ENCODE data around the gene SPIC. TPM values are rescaled to one million over a fixed set of nuclear protein-coding genes. Genes with fewer than 3 reads are reported as not detected.

The SPIC gene
- total and polyA plus RNA-seq, 2 donors = 0.42 TPM; not detected in 1

DNA sequence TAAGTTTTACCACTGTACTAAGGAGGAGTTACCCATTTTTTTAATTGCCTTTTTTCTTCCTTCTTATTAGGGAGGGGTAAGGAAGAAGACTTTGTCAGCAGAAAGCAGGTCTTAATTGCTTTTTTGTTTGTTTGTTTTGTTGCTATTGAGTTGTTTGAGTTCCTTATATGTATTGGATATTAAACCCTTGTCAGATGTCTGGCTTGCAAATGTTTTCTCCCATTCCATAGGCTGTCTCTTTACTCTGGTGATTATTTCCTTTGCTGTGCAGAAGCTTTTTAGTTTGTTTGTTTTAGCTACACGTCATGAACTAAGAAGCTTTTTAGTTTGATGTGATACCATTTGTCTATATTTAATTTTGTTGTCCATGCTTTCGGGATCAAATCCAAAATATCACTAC lies 13.3 kb downstream of the SPIC start:
- Histone ChIP-seq H3K27ac (ENCODE audit: low read depth) (no peak overlapping the region), H3K36me3 (ENCODE audit: insufficient read depth) (no peaks in the 10 kb centered on the region), H3K4me1 (ENCODE audit: insufficient read depth) (no peaks in the 10 kb centered on the region), H3K4me3 (ENCODE audit: low read depth, low read length) (no peak overlapping the region)
- 49% methylated on average over 2 of the region's 2 CpGs for WGBS
- DNase-seq (ENCODE audit: extremely low spot score) = no peak

DNA sequence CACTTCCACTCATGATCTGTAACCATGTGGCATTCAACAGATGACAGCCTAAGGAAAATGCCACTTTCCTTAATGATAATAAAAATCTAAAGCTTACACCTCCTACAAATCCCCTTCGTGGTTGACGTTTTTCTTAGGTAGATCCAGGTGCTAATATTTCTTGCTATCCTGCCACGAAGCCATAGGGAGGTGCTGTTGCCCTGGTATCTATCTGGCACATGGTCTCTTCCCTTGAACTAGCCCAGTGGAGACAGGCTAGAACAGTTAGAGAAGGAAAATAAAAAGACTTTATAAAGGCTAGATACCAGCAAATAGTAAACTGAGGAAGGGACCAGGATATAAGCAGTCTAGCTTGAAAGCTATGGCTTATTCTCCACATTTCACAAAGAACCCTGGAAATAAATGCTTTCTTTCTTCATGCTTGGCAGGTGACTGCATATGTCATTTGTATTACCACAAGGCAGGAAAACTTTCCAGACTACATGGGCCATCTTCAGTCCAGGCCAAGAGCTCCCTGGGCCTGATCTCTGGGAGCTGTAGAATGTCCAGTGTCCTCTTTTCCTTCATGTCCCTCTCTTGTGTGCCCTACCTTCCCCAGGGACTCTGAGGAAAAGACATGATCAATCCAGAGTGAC lies 15.3 kb downstream of the SPIC start:
- no peaks in the 10 kb centered on the region for H3K4me1 ChIP-seq (ENCODE audit: insufficient read depth)
- H3K36me3 ChIP-seq (ENCODE audit: insufficient read depth) = no peaks in the 10 kb centered on the region
- no peak overlapping the region for H3K4me3 ChIP-seq (ENCODE audit: low read depth, low read length)
- H3K27ac ChIP-seq (ENCODE audit: low read depth) = no peak overlapping the region
- DNase-seq (ENCODE audit: extremely low spot score) = no peak
- 8% methylated on average over 3 of the region's 3 CpGs for WGBS

DNA sequence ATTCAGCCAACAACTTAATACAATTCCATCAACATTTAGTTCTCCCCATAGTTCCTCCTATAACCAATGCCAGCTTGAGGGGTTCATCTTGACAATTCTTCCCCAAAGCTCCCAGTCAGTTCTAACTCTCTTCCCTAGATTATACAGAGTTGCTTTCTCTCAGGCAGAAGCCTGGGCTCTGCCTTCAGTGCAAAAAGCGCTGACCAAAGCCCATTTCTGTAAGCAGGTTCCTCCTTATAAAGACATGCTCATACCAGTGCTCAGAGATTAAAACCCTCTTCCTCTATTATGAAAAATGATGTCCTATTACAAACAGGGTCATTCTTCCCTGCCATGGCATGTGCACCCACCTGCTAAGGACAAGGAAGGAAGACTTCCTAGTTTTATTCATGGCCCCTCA lies 16.2 kb downstream of the SPIC start:
- Histone ChIP-seq H3K36me3 (ENCODE audit: insufficient read depth) (no peaks in the 10 kb centered on the region), H3K4me3 (ENCODE audit: low read depth, low read length) (no peak overlapping the region), H3K4me1 (ENCODE audit: insufficient read depth) (no peaks in the 10 kb centered on the region), H3K27ac (ENCODE audit: low read depth) (no peak overlapping the region)
- DNase-seq (ENCODE audit: extremely low spot score) = no peak
- WGBS = 96% methylated on average over 1 of the region's 1 CpG

DNA sequence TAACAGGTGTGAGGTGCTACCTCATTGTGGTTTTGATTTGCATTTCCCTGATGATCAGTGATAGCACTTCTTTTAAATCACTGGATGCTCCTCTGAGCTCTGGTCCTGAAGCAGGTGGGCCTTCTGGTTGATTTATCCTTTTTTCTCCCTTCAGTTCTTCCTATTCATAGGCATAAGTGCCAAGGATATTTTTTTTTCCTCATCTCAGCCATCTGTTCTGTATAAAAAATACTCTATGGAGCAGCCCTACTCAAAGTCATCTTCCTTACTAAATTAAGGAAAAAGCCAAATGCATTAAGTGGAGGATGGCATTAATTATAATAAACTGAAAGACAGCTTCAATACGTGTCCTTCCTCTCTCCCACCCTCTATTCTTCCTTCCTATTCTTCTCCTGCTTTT lies 18.4 kb downstream of the SPIC start:
- H3K4me3 ChIP-seq (ENCODE audit: low read depth, low read length) = no peak overlapping the region
- DNase-seq (ENCODE audit: extremely low spot score) = no peak
- H3K36me3 ChIP-seq (ENCODE audit: insufficient read depth) = no peaks in the 10 kb centered on the region
- H3K4me1 ChIP-seq (ENCODE audit: insufficient read depth) = no peaks in the 10 kb centered on the region
- WGBS = 73% methylated on average over 1 of the region's 1 CpG
- H3K27ac ChIP-seq (ENCODE audit: low read depth) = no peak overlapping the region

DNA sequence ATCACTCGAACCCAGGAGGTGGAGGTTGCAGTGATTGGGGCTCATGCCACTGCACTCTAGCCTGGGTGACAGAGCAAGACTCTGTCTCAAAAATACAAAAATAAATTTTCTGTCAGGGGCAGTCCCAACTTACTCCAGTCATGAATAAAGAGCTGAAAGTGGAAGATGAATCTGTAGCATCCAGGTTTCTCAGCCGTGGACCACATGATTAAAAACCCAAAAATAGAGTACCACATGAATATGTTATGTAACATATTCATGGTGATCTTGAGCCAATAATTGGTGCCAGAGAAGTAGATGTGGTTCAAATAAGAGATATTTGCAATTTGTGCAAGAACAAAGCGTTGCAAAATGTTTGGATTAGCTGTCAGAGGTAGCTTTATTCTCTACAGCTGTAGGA lies 23.1 kb downstream of the SPIC start:
- no peak overlapping the region for H3K4me3 ChIP-seq (ENCODE audit: low read depth, low read length)
- 57% methylated on average over 3 of the region's 3 CpGs for WGBS
- no peaks in the 10 kb centered on the region for H3K4me1 ChIP-seq (ENCODE audit: insufficient read depth)
- H3K36me3 ChIP-seq (ENCODE audit: insufficient read depth) = no peaks in the 10 kb centered on the region
- no peak overlapping the region for H3K27ac ChIP-seq (ENCODE audit: low read depth)
- no peak for DNase-seq (ENCODE audit: extremely low spot score)

DNA sequence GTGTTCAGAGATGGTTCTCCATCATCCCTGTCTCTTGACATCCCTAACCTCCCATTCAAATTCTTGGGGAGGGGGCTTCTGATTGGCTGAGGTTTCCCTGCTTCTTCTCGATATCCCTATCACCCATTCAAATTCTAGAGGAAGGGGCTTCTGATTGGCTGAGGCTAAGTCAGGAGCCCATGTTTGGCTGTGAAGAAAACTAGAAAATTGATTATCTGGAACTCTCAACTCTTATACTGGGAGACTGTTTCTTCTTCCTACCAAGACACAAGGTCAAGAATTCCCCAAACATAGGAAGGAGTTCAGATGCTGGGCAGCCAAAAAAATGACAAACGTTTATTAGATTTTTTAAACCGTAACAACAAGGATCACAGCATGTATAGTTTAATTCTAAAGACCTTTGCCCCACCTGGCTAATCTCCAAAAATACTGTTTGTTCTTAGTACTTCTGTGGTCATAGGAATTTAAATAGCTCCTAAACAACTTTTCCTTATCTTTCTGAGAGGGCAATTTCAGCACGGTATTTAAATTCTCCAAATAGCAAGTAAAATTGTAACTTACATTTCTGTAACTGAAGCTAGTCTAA lies 26.4 kb downstream of the SPIC start:
- no peak overlapping the region for H3K4me3 ChIP-seq (ENCODE audit: low read depth, low read length)
- WGBS = 22% methylated on average over 4 of the region's 4 CpGs
- DNase-seq (ENCODE audit: extremely low spot score) = peak; percentile 60
- H3K36me3 ChIP-seq (ENCODE audit: insufficient read depth) = no peaks in the 10 kb centered on the region
- H3K27ac ChIP-seq (ENCODE audit: low read depth) = no peak overlapping the region
- H3K4me1 ChIP-seq (ENCODE audit: insufficient read depth) = no peaks in the 10 kb centered on the region

DNA sequence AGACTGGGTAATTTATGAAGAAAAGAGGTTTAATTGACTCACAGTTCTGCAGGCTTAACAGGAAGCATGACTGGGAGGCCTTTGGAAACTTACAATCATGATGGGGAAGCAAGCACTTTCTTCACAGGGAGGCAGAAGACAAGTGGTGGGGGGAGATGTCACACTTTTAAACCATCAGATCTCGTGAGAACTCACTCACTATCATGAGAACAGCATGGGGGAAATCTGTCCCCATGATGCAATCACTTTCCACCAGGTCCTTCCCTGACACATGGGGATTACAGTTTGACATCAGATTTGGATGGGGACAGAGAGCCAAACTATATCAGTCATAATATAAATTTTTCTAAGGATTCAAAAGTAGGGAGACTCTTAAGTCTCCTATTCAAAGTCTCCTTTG lies 46.0 kb downstream of the SPIC start:
- no peak overlapping the region for H3K27ac ChIP-seq (ENCODE audit: low read depth)
- 28% methylated on average over 1 of the region's 1 CpG for WGBS
- H3K36me3 ChIP-seq (ENCODE audit: insufficient read depth) = no peaks in the 10 kb centered on the region
- no peak for DNase-seq (ENCODE audit: extremely low spot score)
- H3K4me1 ChIP-seq (ENCODE audit: insufficient read depth) = no peaks in the 10 kb centered on the region
- no peak overlapping the region for H3K4me3 ChIP-seq (ENCODE audit: low read depth, low read length)

DNA sequence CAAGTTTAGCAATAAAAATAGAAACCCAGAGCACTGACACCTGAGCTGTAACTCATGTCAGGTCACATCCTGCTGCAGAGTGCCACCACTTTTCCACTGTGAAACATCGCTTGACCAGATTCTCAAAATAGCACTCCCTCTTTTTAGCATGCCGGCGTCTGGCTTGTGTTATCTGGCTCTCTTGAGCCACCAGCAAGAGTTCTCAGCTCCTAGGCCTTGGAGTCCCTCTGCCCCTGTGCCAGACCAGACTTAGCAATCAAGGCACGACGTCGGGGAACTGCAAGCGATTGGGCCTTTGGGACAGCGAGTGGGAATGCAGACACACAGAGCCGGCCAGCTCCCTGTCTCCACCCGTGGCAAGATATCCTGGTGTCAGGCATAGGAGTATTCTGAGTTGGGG lies 52.5 kb downstream of the SPIC start:
- 71% methylated on average over 10 of the region's 10 CpGs for WGBS
- no peaks in the 10 kb centered on the region for H3K4me1 ChIP-seq (ENCODE audit: insufficient read depth)
- no peak for DNase-seq (ENCODE audit: extremely low spot score)
- H3K4me3 ChIP-seq (ENCODE audit: low read depth, low read length) = no peak overlapping the region
- no peak overlapping the region for H3K27ac ChIP-seq (ENCODE audit: low read depth)
- no peaks in the 10 kb centered on the region for H3K36me3 ChIP-seq (ENCODE audit: insufficient read depth)

DNA sequence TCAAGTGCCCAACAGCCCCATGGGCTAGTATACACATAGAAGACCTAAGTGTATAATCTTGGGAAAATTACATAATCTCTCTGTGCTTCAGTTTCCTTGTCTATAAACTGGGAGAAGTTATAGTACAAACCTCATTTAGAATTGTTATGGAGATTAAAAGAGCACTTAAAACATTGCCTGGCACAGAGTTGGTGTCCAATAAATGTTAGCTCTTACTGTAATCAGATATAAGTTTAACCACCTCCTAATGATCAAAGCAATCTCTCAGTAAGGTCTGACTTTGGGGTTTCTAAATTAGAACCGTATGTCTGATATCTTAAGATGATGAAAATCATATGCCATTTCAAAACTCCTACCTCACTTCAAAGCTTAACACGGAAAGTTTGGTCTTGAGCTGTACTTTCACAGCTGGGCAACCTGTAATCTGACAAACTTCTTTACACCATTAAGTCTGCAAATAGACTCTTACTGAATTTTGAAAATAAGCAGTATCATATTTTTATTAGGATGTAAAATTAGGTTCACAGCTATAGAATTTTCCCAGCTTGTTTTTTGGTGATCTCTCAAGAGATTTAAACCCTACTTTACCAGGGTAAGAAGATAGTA lies 61.0 kb downstream of the SPIC start:
- no peak for DNase-seq (ENCODE audit: extremely low spot score)
- no peak overlapping the region for H3K4me3 ChIP-seq (ENCODE audit: low read depth, low read length)
- no peaks in the 10 kb centered on the region for H3K4me1 ChIP-seq (ENCODE audit: insufficient read depth)
- H3K36me3 ChIP-seq (ENCODE audit: insufficient read depth) = no peaks in the 10 kb centered on the region
- 41% methylated on average over 2 of the region's 2 CpGs for WGBS
- no peak overlapping the region for H3K27ac ChIP-seq (ENCODE audit: low read depth)

Small RNAs within 50 kb of the gene (small RNA-seq; reads per million reads assigned to genes)
- gene RF00019 = not detected
- gene RNA5SP367 = not detected
- gene RNU5E-5P = 1.6 reads per million, percentile 83 among the genes with 10 or more reads in this experiment

Other genes starting within 250 kb of the SPIC start
- gene UTP20, start 195.2 kb upstream of the SPIC start, total RNA-seq = 23.7 TPM
- 4.5 TPM for gene UTP20, start 195.2 kb upstream of the SPIC start, polyA plus RNA-seq
- 161 TPM for gene ARL1, start 67.6 kb upstream of the SPIC start, total RNA-seq
- gene ARL1, start 67.6 kb upstream of the SPIC start, polyA plus RNA-seq = 57.9 TPM
- 85.2 TPM for gene MYBPC1, start 119.6 kb downstream of the SPIC start, total RNA-seq
- 0.10 TPM for gene MYBPC1, start 119.6 kb downstream of the SPIC start, polyA plus RNA-seq
- gene CHPT1, start 222.3 kb downstream of the SPIC start, total RNA-seq = 42.1 TPM
- 41.4 TPM for gene CHPT1, start 222.3 kb downstream of the SPIC start, polyA plus RNA-seq